ENCODE measurements around the gene FLRT3. TPM values are rescaled to one million over a fixed set of nuclear protein-coding genes. Genes with fewer than 3 reads are reported as not detected.

The FLRT3 gene
- total and polyA plus RNA-seq, 10 donors, result 0.02 to 0.34 (median 0.10) TPM; not detected in 1

- TF ChIP-seq POLR2AphosphoS5 (IDR thresholded peaks at IDR 0.05), result no peak
- TF ChIP-seq CTCF (IDR thresholded peaks at IDR 0.05 in 8 of 11, conservative IDR thresholded peaks at IDR 0.05 in 3 of 11), result no peak
- DNase-seq, result no peak
- WGBS, 5 donors, result 13 to 25% (median 18%) methylated on average over 2 of the region's 2 CpGs
Measured at GRCh38 chr20:14295238-14295637, 42.2 kb downstream of the FLRT3 start.

DNA sequence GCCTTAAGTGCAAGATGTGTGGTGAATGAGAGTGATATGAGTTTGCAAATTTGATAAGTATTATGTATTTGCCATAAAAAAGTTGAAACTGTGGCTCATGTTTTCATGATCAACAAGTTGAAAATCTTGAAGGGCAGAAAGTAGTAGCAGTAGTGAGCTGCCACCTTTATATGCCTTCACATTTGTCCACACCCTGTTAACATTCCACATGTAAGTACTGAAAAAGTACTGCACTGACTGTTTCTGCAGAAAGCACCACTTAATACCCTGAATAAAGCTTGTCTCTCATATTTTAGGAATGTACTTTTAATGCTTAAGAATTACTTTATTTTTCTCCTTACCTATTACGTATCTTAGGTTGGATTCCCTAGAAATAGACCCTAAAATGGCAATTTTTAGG, 45.9 kb downstream of the FLRT3 start:
- WGBS, 5 donors, result 79 to 88% (median 82%) methylated on average over 1 of the region's 1 CpG
- no peaks in the 10 kb centered on the region for H3K27me3 ChIP-seq (replicated peaks in 1 of 7)
- H3K36me3 ChIP-seq, result no peaks in the 10 kb centered on the region
- intact Hi-C loops (cut with DNase I; ENCODE audit: low total_unique reads), result no loop called here
- no peak overlapping the region for H3K4me3 ChIP-seq
- H3K4me1 ChIP-seq, result no peaks in the 10 kb centered on the region
- TF ChIP-seq POLR2AphosphoS5 (IDR thresholded peaks at IDR 0.05), result no peak
- no peak for TF ChIP-seq POLR2A (IDR thresholded peaks at IDR 0.05)
- no peak for TF ChIP-seq CTCF (IDR thresholded peaks at IDR 0.05 in 8 of 11, conservative IDR thresholded peaks at IDR 0.05 in 3 of 11)
- no peak overlapping the region for H3K27ac ChIP-seq
- no peak for DNase-seq
- no peaks in the 10 kb centered on the region for H3K9me3 ChIP-seq

More at GRCh38 chr20:14295238-14295637, 42.2 kb downstream of the FLRT3 start:
- H3K36me3 ChIP-seq, result no peaks in the 10 kb centered on the region
- intact Hi-C loops (cut with DNase I; ENCODE audit: low total_unique reads), result no loop called here
- no peaks in the 10 kb centered on the region for H3K9me3 ChIP-seq
- H3K4me1 ChIP-seq, result no peaks in the 10 kb centered on the region
- H3K4me3 ChIP-seq, result no peak overlapping the region
- no peaks in the 10 kb centered on the region for H3K27me3 ChIP-seq (replicated peaks in 1 of 7)
- H3K27ac ChIP-seq, result no peak overlapping the region

GRCh38 chr20:14288341-14289330, 48.8 kb downstream of the FLRT3 start:
- no peak overlapping the region for H3K27ac ChIP-seq
- DNase-seq, result no peak
- TF ChIP-seq POLR2A (IDR thresholded peaks at IDR 0.05) (no peak), POLR2AphosphoS5 (IDR thresholded peaks at IDR 0.05) (no peak), CTCF (IDR thresholded peaks at IDR 0.05 in 8 of 11, conservative IDR thresholded peaks at IDR 0.05 in 3 of 11) (no peak)

GRCh38 chr20:14284443-14284842, 53.0 kb downstream of the FLRT3 start:
- intact Hi-C loops (cut with DNase I; ENCODE audit: low total_unique reads), result no loop called here
- 67 to 87% (median 75%) methylated on average over 1 of the region's 1 CpG for WGBS, 5 donors
- H3K36me3 ChIP-seq, result no peaks in the 10 kb centered on the region
- no peaks in the 10 kb centered on the region for H3K27me3 ChIP-seq (replicated peaks in 1 of 7)
- no peak overlapping the region for H3K4me3 ChIP-seq
- H3K4me1 ChIP-seq, result no peaks in the 10 kb centered on the region
- no peak for DNase-seq
- TF ChIP-seq CTCF (IDR thresholded peaks at IDR 0.05 in 8 of 11, conservative IDR thresholded peaks at IDR 0.05 in 3 of 11), result no peak
- no peak for TF ChIP-seq POLR2A (IDR thresholded peaks at IDR 0.05)
- TF ChIP-seq POLR2AphosphoS5 (IDR thresholded peaks at IDR 0.05), result no peak
- no peaks in the 10 kb centered on the region for H3K9me3 ChIP-seq
- H3K27ac ChIP-seq, result no peak overlapping the region

More at GRCh38 chr20:14288341-14289330, 48.8 kb downstream of the FLRT3 start:
- H3K4me3 ChIP-seq, result no peak overlapping the region
- no peaks in the 10 kb centered on the region for H3K9me3 ChIP-seq
- no peaks in the 10 kb centered on the region for H3K4me1 ChIP-seq
- no peaks in the 10 kb centered on the region for H3K27me3 ChIP-seq (replicated peaks in 1 of 7)
- no peaks in the 10 kb centered on the region for H3K36me3 ChIP-seq
- 72 to 86% (median 79%) methylated on average over 3 of the region's 3 CpGs for WGBS, 5 donors
- intact Hi-C loops (cut with DNase I; ENCODE audit: low total_unique reads), result no loop called here

Data from spleen (tissue), 11 donors.